HepG2 (cell line): ENCODE data around the gene GAPDH. TPM values are rescaled to one million over a fixed set of nuclear protein-coding genes. Genes with fewer than 3 reads are reported as not detected.

Experiments used
- CENPBD1 ChIP-seq: sonication (generic); formaldehyde crosslinking; IDR thresholded peaks from 2 replicates; pipeline ENCODE4 v1.8.0; 2022; ENCODE audit warnings: missing genetic modification reagents, low read depth, mild to moderate bottlenecking, borderline replicate concordance
- CENPX ChIP-seq: sonication (generic); formaldehyde crosslinking; IDR thresholded peaks from 2 replicates; pipeline ENCODE4 v1.9.0; 2021; ENCODE audit warnings: mild to moderate bottlenecking, missing genetic modification reagents, moderate library complexity
- EP300 ChIP-seq, 3 experiments: sonication (generic) in 1 of 3; formaldehyde crosslinking in 1 of 3; IDR thresholded peaks; 2 replicates each; pipeline versions ENCODE4 v1.5.1 to v1.6.1; 2011 to 2020; ENCODE audit warnings: low read depth in 2 of 3, low read length in 2 of 3, borderline replicate concordance in 1 of 3, improper control_type of control experiment in 1 of 3, mild to moderate bottlenecking in 1 of 3, missing genetic modification reagents in 1 of 3, moderate library complexity in 1 of 3
- FOXP4 ChIP-seq: sonication (generic); formaldehyde crosslinking; IDR thresholded peaks from 2 replicates; pipeline ENCODE4 v1.4.0; 2020; ENCODE audit warnings: missing genetic modification reagents
- GATAD2A ChIP-seq: IDR thresholded peaks from 2 replicates; pipeline ENCODE4 v1.6.1; 2016
- GPN1 ChIP-seq: sonication (generic); formaldehyde crosslinking; IDR thresholded peaks from 2 replicates; pipeline ENCODE4 v1.5.1; 2020; ENCODE audit warnings: missing genetic modification reagents, borderline replicate concordance
- HES4 ChIP-seq: sonication (generic); formaldehyde crosslinking; IDR thresholded peaks from 2 replicates; pipeline ENCODE4 v1.9.0; 2021; ENCODE audit warnings: mild to moderate bottlenecking, missing genetic modification reagents, borderline replicate concordance
- HIVEP1 ChIP-seq: sonication (generic); formaldehyde crosslinking; IDR thresholded peaks from 2 replicates; pipeline ENCODE4 v1.4.0; 2020; ENCODE audit warnings: mild to moderate bottlenecking, missing genetic modification reagents
- HNRNPH1 ChIP-seq: fragments of 200-400 bp; formaldehyde crosslinking; optimal IDR thresholded peaks from 2 replicates; pipeline ENCODE3; 2017; ENCODE audit warnings: mild to moderate bottlenecking, low read depth, low read length
- KDM1A ChIP-seq: IDR thresholded peaks from 2 replicates; pipeline ENCODE4 v1.6.1; 2016; ENCODE audit warnings: missing compliant biosample characterization
- KLF15 ChIP-seq: sonication (generic); formaldehyde crosslinking; IDR thresholded peaks from 2 replicates; pipeline ENCODE4 v1.8.1; 2023; ENCODE audit warnings: borderline replicate concordance, mild to moderate bottlenecking, inconsistent platforms, missing genetic modification reagents, mixed read lengths
- KLF6 ChIP-seq: IDR thresholded peaks from 2 replicates; pipeline ENCODE4 v1.8.0; 2016; ENCODE audit warnings: missing biosample characterization, missing genetic modification reagents
- MAFF ChIP-seq: IDR thresholded peaks from 2 replicates; pipeline ENCODE4 v1.6.1; 2011; ENCODE audit warnings: low read depth, low read length, improper control_type of control experiment
- NAIF1 ChIP-seq: sonication (generic); formaldehyde crosslinking; IDR thresholded peaks from 2 replicates; pipeline ENCODE4 v1.5.0; 2020; ENCODE audit warnings: mild to moderate bottlenecking, missing genetic modification reagents, borderline replicate concordance
- RCOR2 ChIP-seq: IDR thresholded peaks from 2 replicates; pipeline ENCODE4 v1.6.1; 2016; ENCODE audit warnings: missing biosample characterization, missing genetic modification reagents
- TARDBP ChIP-seq: sonication (generic); formaldehyde crosslinking; IDR thresholded peaks from 2 replicates; pipeline ENCODE4 v1.8.0; 2022; ENCODE audit warnings: mild to moderate bottlenecking, missing genetic modification reagents
- TOE1 ChIP-seq: sonication (generic); formaldehyde crosslinking; IDR thresholded peaks from 2 replicates; pipeline ENCODE4 v1.4.0; 2020; ENCODE audit warnings: mild to moderate bottlenecking, missing genetic modification reagents
- TOPORS ChIP-seq: sonication (generic); formaldehyde crosslinking; IDR thresholded peaks from 2 replicates; pipeline ENCODE4 v1.8.0; 2023; ENCODE audit warnings: mild to moderate bottlenecking, missing genetic modification reagents
- TSC22D2 ChIP-seq: sonication (generic); formaldehyde crosslinking; IDR thresholded peaks from 2 replicates; pipeline ENCODE4 v1.5.1; 2020; ENCODE audit warnings: missing genetic modification reagents, mild to moderate bottlenecking, borderline replicate concordance
- UBTF ChIP-seq: sonication (generic); formaldehyde crosslinking; IDR thresholded peaks from 2 replicates; pipeline ENCODE4 v1.4.0; 2020; ENCODE audit warnings: mild to moderate bottlenecking, missing genetic modification reagents
- ZNF225 ChIP-seq: sonication (generic); formaldehyde crosslinking; IDR thresholded peaks from 2 replicates; pipeline ENCODE4 v1.4.0; 2020; ENCODE audit warnings: mild to moderate bottlenecking, missing genetic modification reagents
- ZNF335 ChIP-seq: sonication (generic); formaldehyde crosslinking; IDR thresholded peaks from 2 replicates; pipeline ENCODE4 v1.4.0; 2020; ENCODE audit warnings: missing genetic modification reagents
- ZNF350 ChIP-seq: sonication (generic); formaldehyde crosslinking; IDR thresholded peaks from 2 replicates; pipeline ENCODE4 v1.4.0; 2020; ENCODE audit warnings: mild to moderate bottlenecking, low read depth, missing genetic modification reagents, borderline replicate concordance
- ZNF383 ChIP-seq: sonication (generic); formaldehyde crosslinking; IDR thresholded peaks from 2 replicates; pipeline ENCODE4 v1.4.0; 2020; ENCODE audit warnings: missing genetic modification reagents, mild to moderate bottlenecking, borderline replicate concordance
- ZNF431 ChIP-seq: sonication (generic); formaldehyde crosslinking; IDR thresholded peaks from 2 replicates; pipeline ENCODE4 v1.9.0; 2022; ENCODE audit warnings: missing genetic modification reagents, low read depth, mild to moderate bottlenecking, borderline replicate concordance
- polyA plus RNA-seq, 8 experiments: library from polyadenylated mRNA; depleted of rRNA in 3 of 8; stranded (reverse) in 7 of 8; unstranded in 1 of 8; fragments of >200 nt; fragmentation: Illumina TruSeq in 4 of 8; extraction: Trizol in 4 of 8; gene quantifications; 2 replicates each; pipeline versions ENCODE4 v1.2.1 to v1.2.3, GENCODE V29; 2011 to 2016; ENCODE audit warnings: low read depth in 4 of 8, missing spikeins in 1 of 8, mixed read lengths in 1 of 8; ENCODE audit not compliant: insufficient read depth in 1 of 8
- total RNA-seq, 5 experiments: library from RNA; depleted of rRNA; stranded (reverse); fragments of >200 nt; fragmentation: Illumina TruSeq; extraction: Trizol; gene quantifications; 2 replicates each; pipeline ENCODE4 v1.2.3, GENCODE V29; 2016; ENCODE audit warnings: low read depth in 1 of 5

Gene GAPDH
- total and polyA plus RNA-seq, 2 of the 13 experiments (the other 11 are each of a cell fraction or from before 2014, with no cell fraction given) = 3,038 to 12,722 TPM

GRCh38 chr12:6532051-6532926, 2.0 kb upstream of the GAPDH start (continued):
- TF ChIP-seq FOXP4 (CRISPR knock-in tag) = peak; percentile 72
- TF ChIP-seq ZNF350 = no peak
- no peak for TF ChIP-seq ZNF383
- TF ChIP-seq ZNF225 (CRISPR knock-in tag) = no peak
- peak; percentile 52; the same call in 1 of the 2 replicates for TF ChIP-seq HIVEP1 (CRISPR knock-in tag)
- no peak for TF ChIP-seq TOPORS (CRISPR knock-in tag)
- no peak for TF ChIP-seq NAIF1 (CRISPR knock-in tag)
- no peak for TF ChIP-seq HNRNPH1
- TF ChIP-seq UBTF (CRISPR knock-in tag) = peak; percentile 42; the same call in 1 of the 2 replicates
- TF ChIP-seq TSC22D2 = no peak; the same call in 1 of the 2 replicates
- no peak for TF ChIP-seq RCOR2 (CRISPR knock-in tag)
- TF ChIP-seq KDM1A (CRISPR knock-in tag) = no peak
- no peak for TF ChIP-seq TOE1
- TF ChIP-seq GATAD2A = peak; percentile 21; the same call in 1 of the 2 replicates
- TF ChIP-seq KLF15 (CRISPR knock-in tag) = no peak
- no peak for TF ChIP-seq KLF6
- no peak for TF ChIP-seq HES4 (CRISPR knock-in tag)
- no peak for TF ChIP-seq GPN1
- peak in 1 of 2 experiments; percentile 49; a peak in 1 of 4 replicates for TF ChIP-seq EP300 (IDR thresholded peaks at IDR 0.05; ENCODE audit: low read depth in 2 of 2, low read length in 2 of 2)
- peak; percentile 22; the same call in 1 of the 2 replicates for TF ChIP-seq EP300 (CRISPR knock-in tag; IDR thresholded peaks at IDR 0.05; ENCODE audit: borderline replicate concordance)
- TF ChIP-seq CENPBD1 (CRISPR knock-in tag) = no peak
- TF ChIP-seq MAFF = peak; percentile 25; the same call in 1 of the 2 replicates
- no peak for TF ChIP-seq CENPX
- peak; percentile 79 for TF ChIP-seq TARDBP (CRISPR knock-in tag)
- TF ChIP-seq ZNF335 (CRISPR knock-in tag) = no peak
- peak; percentile 56; the same call in 1 of the 2 replicates for TF ChIP-seq ZNF431 (CRISPR knock-in tag)
